Psoas muscle (tissue), 8 donors: Measurements from ENCODE around the gene RABGGTA. TPM values are rescaled to one million over a fixed set of nuclear protein-coding genes. Genes with fewer than 3 reads are reported as not detected.

ENCODE experiments used
- ATAC-seq, 4 donors: fragments of 200-7000 bp; cut with Tn5 transposase; one replicate each; pipeline ENCODE4 v1.9.1; 2020; ENCODE audit warnings: moderate library complexity in 3 of 4, mild to moderate bottlenecking in 2 of 4
- DNase-seq, 2 donors: peaks; one replicate each; pipeline ENCODE4 v3.0.0-alpha.2; 2020
- H3K27ac ChIP-seq: fragments of 200-600 bp; one replicate; pipeline ENCODE4 v1.8.0; 2022
- H3K27me3 ChIP-seq, 3 donors: fragments of 200-600 bp in 1 of 3; one replicate each; pipeline versions ENCODE4 v1.6.1 to v1.8.0; 2013 to 2022; ENCODE audit warnings: low read length in 2 of 3, mild to moderate bottlenecking in 2 of 3, moderate library complexity in 1 of 3; ENCODE audit not compliant: insufficient read depth in 3 of 3
- H3K36me3 ChIP-seq, 2 donors: fragments of 200-600 bp in 1 of 2; one replicate each; pipeline versions ENCODE4 v1.6.1 to v1.8.0; 2013 to 2022; ENCODE audit warnings: low read depth in 1 of 2, mild to moderate bottlenecking in 1 of 2, moderate library complexity in 1 of 2; ENCODE audit not compliant: insufficient read depth in 1 of 2
- H3K4me1 ChIP-seq: fragments of 200-600 bp; one replicate; pipeline ENCODE4 v1.8.0; 2022
- H3K4me3 ChIP-seq: fragments of 200-600 bp; one replicate; pipeline ENCODE4 v1.8.0; 2022; ENCODE audit warnings: mild to moderate bottlenecking
- H3K9me3 ChIP-seq: fragments of 200-600 bp; one replicate; pipeline ENCODE4 v1.8.0; 2022
- CTCF ChIP-seq: fragments of 200-600 bp; IDR thresholded peaks from one replicate; pipeline ENCODE4 v1.8.0; 2022; ENCODE audit warnings: antibody characterized with exemption
- WGBS, 3 donors: extraction: QIAGEN DNeasy Blood & Tissue Kit; methylation state at CpG; one replicate each; pipeline versions ENCODE4 v1.1.6 to v1.1.7; 2013; 5-methylcytosine and 5-hydroxymethylcytosine counted together
- intact Hi-C, 2 donors: fragments of 100-400 bp; cut with DNase I; formaldehyde crosslinking; loops; one replicate each; pipeline versions ENCODE4 v1.11.0 to v1.14.2; 2022
- polyA plus RNA-seq, 3 donors: library from polyadenylated mRNA; stranded (reverse); fragments of 200-250 nt; gene quantifications; one replicate each; pipeline ENCODE4 v1.2.3, GENCODE V29; 2013
- total RNA-seq, 4 donors: library from RNA; stranded (reverse); fragmentation: NEBNext Ultra II Directional in 2 of 4; extraction: Animal tissue kit (Norgen Biotek cat#: 25700) in 2 of 4; gene quantifications; one replicate each; pipeline versions ENCODE4 v1.2.1 to v1.2.4, GENCODE V29; 2021 to 2023
- donor health status: healthy with polysubstance abuse.
- donor health status: DM: no; HTN: no; CAD: no; lungs with moderate emphysema.
- donor health status: Bipolar disorder and iron deficiency.
- donor health status: healthy.
- donor health status: DM: yes; HTN: yes; CAD: no.
- donor health status: DM: no; HTN: no; CAD: no.
- donor health status: DM: no; HTN: no; CAD: no.
- donor health status: DM: yes; HTN: yes; CAD: no.

Gene RABGGTA
- total and polyA plus RNA-seq, 7 donors: 15.1 to 36.2 (median 17.5) TPM

GRCh38 chr14:24274101-24274543 lies 2.7 kb upstream of the RABGGTA start:
- no peaks in the 10 kb centered on the region for H3K4me1 ChIP-seq
- peak in 1 of 2 donors; percentile 1 for DNase-seq
- no peaks in the 10 kb centered on the region for H3K9me3 ChIP-seq
- H3K36me3 ChIP-seq: peaks cover 3 to 8% of the 10 kb centered on the region in 2 donors
- no peak for ATAC-seq
- 74 to 91% (median 88%) methylated on average over 3 of the region's 3 CpGs for WGBS, 3 donors
- intact Hi-C loops: no loop called here
- H3K27me3 ChIP-seq: no peaks in the 10 kb centered on the region
- no peak overlapping the region for H3K4me3 ChIP-seq
- H3K27ac ChIP-seq: no peak overlapping the region
- TF ChIP-seq CTCF: no peak

- H3K9me3 ChIP-seq: no peaks in the 10 kb centered on the region
- no peak overlapping the region for H3K4me3 ChIP-seq
- DNase-seq (peak in 1 of 2 donors; percentile 13), ATAC-seq (no peak)
- no peaks in the 10 kb centered on the region for H3K4me1 ChIP-seq
- H3K27ac ChIP-seq: no peak overlapping the region
- no peak for TF ChIP-seq CTCF
- no peaks in the 10 kb centered on the region for H3K27me3 ChIP-seq
- 76 to 87% (median 81%) methylated on average over 3 of the region's 3 CpGs for WGBS, 3 donors
- intact Hi-C loops: no loop called here
- peaks cover 8 to 14% of the 10 kb centered on the region in 2 donors for H3K36me3 ChIP-seq
Observed at GRCh38 chr14:24273422-24273998, 2.1 kb upstream of the RABGGTA start.

- no peak for DNase-seq
- TF ChIP-seq CTCF: no peak
- 94 to 99% (median 95%) methylated on average over 2 of the region's 2 CpGs for WGBS, 3 donors
- no peaks in the 10 kb centered on the region for H3K27me3 ChIP-seq
- H3K9me3 ChIP-seq: no peaks in the 10 kb centered on the region
- no peak for ATAC-seq
- H3K4me3 ChIP-seq: no peak overlapping the region
- intact Hi-C loops: no loop called here
- H3K4me1 ChIP-seq: no peaks in the 10 kb centered on the region
- peaks cover 8 to 24% of the 10 kb centered on the region in 2 donors for H3K36me3 ChIP-seq
- H3K27ac ChIP-seq: no peak overlapping the region
Observed at GRCh38 chr14:24272467-24272866, 1.1 kb upstream of the RABGGTA start.

GRCh38 chr14:24271834-24272263 lies 452 bp upstream of the RABGGTA start:
- no peak for TF ChIP-seq CTCF
- no peak for ATAC-seq
- no peaks in the 10 kb centered on the region for H3K4me1 ChIP-seq
- no peak for DNase-seq
- 17 to 22% (median 21%) methylated on average over 3 of the region's 3 CpGs for WGBS, 3 donors
- H3K36me3 ChIP-seq: peaks cover 8 to 30% of the 10 kb centered on the region in 2 donors
- no peaks in the 10 kb centered on the region for H3K9me3 ChIP-seq
- H3K27me3 ChIP-seq: no peaks in the 10 kb centered on the region
- H3K4me3 ChIP-seq: peak overlapping the region; percentile 74
- peak overlapping the region; percentile 92 for H3K27ac ChIP-seq
- intact Hi-C loops: loop anchor here in 1 of 2 donors (2.0 kb wide), 1 partner anchor 29 kb away; the partner anchor contains the start of gene TINF2
